GM19328 (cell line): ENCODE results near the gene PDZD4.

Experiments used
- ATAC-seq: cut with Tn5 transposase; IDR thresholded peaks from one replicate; pipeline ENCODE4 v1.9.1; 2021; ENCODE audit warnings: mild to moderate bottlenecking, moderate library complexity; ENCODE audit not compliant: unreplicated experiment

PDZD4 gene

DNA sequence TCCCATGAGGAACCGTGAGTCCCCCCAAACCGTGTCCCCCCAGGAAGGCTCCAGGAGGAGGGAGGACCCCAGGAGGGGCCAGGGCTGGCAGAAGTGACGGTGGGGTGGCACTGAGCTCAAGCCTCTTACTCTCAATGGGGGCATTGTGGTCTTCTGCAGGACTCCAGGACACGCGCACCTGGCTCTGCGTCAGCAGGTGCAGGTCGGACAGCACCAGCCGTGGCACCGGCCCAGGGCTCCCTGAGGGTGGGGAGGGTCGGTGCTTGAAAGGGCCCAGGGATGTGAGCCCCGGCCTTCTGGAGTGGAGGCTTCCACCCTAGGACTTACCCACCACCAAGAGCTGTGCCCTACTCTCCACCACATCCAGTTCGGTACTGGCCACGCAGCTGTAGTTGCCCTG lies 37.3 kb upstream of the PDZD4 start:
- no peak for ATAC-seq

DNA sequence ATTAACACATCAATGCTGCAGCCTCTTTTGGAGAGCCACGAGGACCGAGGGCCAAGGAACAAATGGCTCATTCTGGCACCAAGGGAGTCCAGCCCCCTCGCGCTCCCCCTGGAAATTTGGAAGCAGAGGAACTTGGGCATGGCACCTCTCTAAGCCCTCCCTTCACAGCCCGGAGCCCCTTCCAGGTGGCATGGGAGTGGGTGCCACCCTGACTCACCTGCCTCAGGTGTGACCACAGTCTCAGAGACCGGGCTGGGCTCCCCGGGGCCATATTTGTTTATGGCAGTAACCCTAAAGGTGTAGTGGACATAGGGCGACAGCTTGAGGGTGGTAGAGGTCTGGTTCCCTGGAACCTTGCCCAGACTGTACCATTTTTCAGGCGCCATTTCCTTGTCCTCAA lies 36.8 kb upstream of the PDZD4 start:
- no peak for ATAC-seq

DNA sequence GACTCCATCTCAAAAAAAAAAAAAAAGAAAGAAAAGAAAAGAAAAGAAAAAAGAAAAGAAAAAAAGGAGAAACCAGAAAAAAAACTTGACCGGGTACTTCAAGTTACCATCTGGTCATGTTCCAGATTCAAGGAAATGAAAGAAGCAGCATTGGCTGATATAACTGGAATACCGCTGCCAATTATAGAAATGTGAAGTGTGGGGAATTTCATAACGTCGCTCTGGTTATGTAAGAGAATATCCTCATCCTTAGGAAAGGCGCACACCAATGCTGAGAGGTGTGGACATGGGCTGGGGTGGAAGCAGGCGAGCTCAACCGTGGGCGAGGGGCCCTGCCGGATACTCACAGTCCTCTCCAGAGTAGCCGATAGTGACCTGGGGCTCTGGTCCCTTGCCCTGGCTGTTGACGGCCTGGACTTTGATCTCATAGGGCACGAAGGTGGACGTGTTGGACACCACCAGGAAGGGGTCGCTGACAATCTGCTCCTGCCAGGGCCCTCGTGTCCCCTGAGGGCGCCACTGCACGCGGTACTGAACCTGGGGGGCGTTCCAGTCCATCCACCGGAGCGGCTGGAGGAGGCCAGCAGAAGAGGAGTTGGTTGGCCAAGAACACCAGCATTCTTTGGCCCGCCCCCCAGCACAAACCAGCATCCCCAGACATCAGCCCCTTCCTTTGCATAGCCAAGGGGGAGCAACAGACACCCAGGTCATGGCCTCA lies 36.1 kb upstream of the PDZD4 start:
- no peak for ATAC-seq

DNA sequence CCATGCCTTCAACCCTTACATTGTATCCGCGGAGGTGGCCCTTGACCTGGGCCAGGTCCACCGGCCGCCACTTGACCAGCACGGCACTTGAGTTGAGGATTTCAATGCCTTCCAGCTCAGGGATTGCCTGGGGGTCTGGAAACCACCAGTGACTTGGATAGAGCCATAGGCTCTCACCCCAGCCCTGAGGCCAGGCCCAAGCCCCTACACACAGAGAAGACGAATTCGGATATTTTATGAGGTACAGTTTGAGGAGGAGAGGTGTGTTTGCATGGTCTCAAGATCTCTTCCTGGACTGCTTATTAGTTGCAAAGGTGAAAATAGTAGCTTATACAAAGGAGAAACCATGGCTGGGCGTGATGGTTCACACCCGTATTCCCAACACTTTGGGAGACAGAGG lies 35.3 kb upstream of the PDZD4 start:
- no peak for ATAC-seq

DNA sequence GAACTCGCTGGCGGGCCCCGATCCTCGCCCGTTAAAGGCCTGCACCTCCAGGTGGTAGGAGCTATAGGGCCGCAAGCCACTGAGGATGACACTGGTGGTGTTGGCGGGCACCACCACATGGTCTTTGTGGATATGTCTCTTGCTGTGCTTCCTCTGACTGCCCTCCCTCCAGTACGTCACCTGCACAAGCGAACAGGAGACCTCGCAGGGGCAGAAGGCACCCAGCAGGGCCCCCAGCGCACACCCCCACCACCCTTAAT lies 34.9 kb upstream of the PDZD4 start:
- no peak for ATAC-seq

DNA sequence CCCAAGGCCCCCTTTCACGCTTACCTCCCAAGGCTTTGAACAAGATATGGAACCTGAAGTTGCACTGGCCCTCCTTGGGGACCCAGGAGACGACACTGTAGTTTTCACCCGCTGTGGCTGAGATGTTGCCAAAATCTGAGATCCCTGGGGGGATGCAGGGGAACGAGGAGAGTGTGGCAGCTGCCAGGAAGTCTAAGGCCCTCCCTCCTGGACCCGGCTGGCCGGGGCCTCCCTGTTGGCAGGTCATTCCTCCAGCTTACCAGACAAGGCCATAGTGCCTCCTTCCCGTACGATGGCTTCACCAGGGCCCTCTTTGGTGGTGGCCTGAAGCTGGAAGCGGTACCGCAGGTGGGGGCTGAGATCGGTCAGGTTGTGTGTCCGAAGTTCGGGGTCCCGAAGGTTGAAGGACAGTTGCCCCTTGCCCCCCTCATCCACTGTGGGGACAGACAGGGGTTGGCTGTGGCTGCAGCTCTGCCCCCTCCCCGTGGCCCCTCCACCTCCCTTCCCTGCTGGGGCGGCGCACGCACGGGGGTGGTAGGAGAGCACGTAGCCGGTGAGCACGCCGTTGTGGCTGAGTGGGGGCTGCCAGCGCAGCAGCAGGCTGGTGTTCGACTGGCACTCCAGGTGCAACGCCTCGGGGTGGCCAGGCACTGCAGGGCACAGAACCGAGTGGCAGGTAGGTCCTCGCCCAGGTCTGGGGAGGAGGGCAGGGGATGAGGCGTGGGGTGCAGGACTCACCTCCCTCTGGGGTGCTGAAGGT lies 34.4 kb upstream of the PDZD4 start:
- no peak for ATAC-seq

DNA sequence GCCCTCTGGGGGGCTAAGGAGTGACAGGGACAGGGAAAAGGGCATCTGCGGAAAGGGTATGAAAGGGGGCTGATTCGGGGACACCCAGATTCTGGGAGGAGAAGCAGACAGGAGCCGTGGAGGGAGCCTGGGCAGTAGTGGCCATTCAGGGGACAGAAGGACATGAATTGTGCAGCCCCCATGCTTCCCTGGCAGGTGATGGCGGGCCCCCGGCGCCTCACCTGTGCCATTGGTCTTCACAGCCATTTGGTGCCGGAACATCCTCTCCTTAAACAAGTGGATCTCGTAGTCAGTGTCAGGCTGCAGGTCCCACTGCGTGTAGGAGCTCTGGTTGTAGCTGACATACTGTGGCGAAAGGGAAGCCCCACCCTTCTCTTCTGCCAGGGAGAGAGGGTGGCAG lies 33.8 kb upstream of the PDZD4 start:
- no peak for ATAC-seq

DNA sequence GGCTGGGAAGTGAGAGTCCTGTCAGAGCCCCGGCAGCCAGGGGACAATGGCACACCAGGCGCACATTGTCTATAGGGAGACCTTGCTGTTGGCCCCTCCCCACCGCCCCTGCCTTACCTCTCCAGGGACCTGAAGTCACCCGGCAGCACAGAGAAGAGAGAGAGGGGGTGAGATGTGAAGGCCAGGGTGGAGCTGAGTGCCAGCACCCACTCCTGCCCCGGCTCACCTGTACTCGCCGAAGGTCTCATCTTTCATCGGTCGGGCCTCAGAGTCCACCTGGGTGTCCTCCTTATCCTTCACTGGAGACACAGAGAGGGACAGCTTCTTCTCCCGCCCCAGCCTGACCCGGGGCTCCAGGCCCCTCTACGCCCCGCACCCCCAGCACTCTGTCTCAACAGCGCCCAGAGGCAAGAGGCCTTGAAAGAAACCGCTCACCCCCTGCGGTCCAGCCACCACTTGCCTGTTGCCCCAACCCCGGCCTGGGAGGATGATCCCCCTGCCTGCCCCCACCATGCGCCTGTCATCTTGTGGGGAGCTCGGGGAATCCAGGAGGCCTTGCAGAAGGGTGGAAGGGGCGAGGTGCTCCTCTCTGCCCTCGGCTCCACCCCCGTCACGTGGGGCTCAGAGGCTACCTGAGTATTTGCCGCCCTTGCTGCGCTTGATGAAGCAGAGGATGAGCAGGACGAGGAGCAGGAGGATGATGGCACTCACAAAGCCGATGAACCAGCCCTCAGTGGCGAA lies 33.1 kb upstream of the PDZD4 start:
- no peak for ATAC-seq

DNA sequence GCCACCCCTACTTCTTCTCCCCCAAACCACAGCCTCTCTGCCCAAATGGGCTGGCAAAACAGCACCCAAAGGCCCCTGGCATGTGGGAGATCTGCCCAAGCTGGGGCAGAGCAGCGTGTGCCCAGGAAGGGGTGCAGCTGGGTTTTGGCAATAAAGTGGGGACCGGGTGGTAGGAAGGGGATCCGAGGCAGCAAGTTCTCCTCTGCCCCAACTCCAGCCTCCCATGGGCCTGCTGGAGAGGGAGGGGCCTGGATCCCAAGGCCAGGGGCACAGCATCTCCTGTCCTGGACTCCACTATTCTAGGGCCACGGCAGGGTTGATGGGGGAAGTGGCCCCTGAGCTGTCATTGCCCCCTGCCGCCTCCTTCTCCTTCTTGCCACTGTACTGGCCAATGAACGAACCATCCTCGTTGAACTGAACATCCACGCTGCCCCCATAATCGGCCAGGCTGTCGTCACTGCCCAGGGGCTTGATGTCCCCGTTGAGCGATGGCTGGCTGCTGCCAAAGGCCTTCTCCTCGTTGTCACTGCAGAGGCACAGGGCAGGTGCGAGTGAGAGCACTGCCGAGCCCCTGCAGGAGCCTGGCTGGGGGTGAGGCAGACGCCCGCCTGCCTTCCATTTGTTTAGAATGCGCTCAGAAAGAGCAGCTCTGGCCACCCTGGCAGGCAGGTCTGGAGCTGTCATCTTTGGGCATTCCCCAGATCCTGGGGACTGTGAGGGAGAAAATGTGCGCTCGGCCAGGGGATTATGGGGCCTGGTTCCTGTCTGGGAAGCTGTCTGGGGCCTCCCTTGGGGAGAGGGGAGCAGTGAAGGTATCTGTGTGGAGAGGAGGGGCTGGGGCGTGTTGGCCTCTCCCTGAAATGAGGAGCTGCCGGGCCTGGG lies 32.3 kb upstream of the PDZD4 start:
- no peak for ATAC-seq

DNA sequence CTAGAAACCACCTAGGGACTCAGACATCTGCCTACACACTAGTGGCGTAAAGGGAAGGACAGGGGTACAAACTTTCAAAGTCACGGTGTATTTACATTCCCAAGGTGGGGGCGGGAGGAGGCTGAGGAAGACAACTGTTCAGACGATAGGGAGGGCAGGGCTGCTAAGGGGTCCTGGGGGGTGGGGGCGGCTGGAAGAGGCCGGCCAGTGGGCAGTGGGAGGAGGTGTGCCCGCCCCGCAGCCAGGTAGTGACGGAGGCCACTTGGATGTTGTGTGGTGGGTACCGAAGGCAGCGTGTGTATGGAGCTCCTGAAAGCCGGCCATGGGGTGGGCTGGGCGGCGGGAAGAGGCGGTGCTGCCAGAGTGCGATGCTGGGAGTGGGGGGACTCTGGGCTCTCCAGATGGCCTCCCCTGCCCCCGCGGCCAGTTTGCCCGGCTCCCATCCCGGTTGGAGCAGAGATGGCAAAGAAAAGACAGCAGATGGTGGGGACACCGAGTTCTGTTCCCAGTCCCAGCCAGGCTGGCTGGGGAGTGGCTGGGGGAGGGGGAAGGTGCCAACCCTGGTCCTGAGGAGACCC lies 31.5 kb upstream of the PDZD4 start:
- ATAC-seq, result no peak

DNA sequence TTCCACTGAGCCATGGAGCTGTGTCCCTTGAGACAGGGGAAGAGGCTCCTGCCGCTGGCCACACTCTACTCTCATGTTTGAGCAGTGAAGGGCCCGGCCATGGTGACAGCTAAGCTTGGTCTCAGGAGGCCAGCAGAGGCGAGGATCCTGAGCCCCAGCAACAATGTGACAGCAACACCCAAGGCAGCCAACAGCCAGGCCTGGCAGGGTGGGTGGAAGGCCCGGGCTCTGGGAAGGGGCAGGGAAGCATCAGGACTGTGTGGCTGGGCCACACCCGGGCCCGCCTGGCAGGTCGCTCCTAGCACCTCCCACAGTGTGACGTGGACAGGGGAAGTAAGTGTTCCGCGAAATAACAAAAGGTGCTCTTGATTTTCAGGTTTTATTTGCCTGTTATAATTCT lies 30.8 kb upstream of the PDZD4 start:
- no peak for ATAC-seq

DNA sequence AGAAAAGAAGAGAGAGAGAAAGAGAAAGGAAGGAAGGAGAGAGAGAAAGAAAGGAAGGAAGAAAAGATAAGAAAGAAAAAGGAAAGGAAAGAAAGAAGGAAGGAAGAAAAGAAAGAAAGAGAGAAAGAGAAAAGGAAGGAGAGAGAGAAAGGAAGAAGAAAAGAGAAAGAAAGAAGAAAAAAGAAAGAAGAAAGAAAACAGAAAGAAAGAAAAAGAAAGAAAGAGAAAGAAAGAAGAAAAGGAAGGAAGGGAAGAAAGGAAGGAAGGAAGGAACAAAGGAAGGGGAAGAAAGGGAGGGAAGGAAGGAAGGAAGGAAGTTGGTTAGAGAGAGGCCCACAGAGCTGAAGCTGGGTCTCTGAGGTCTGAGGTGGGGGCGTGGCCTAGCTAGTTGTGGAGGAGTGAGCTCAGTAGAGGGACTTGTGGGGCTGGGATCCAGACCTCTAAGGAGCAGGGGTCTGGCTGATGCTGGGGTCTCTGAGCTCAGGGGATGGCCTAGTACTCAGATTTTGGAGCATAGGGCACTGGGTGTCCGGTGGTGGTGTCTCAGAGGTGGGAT lies 27.1 kb upstream of the PDZD4 start:
- ATAC-seq, result no peak

DNA sequence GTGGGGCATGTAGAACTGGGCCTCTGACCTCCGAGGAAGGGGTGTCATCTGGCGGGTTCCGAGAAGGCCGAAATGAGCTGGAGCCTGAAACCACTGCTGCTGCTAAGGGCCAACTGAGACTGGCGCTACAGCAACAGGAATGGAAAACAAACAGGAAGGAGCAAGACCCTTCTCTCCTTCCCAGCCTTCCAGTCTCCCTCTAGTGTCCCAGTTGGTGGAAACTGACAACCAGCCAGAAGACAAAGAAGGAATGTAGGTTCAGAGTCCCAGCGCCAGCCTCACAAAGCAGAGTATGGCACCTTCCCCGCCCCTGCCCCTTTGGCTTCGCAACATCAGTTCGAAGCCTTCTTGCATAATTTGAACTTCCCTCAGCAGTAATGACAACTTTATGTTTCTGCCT lies 24.4 kb upstream of the PDZD4 start:
- ATAC-seq, result no peak

DNA sequence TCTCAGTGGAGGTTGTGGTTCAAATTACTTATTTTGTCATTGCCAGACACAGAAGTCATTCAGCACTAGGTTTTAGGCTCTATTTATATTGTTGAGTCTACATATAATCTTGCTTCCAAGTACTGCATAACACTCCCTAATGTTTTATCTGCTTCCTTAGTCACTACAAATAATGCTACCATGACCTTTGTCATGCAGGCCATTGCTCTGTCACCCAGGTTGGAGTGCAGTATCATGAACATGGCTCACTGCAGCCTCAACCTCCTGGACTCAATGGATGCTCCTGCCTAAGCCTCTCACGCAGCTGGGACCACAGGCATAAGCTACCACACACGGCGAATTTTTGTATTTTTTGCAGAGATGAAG lies 23.5 kb upstream of the PDZD4 start:
- no peak for ATAC-seq

DNA sequence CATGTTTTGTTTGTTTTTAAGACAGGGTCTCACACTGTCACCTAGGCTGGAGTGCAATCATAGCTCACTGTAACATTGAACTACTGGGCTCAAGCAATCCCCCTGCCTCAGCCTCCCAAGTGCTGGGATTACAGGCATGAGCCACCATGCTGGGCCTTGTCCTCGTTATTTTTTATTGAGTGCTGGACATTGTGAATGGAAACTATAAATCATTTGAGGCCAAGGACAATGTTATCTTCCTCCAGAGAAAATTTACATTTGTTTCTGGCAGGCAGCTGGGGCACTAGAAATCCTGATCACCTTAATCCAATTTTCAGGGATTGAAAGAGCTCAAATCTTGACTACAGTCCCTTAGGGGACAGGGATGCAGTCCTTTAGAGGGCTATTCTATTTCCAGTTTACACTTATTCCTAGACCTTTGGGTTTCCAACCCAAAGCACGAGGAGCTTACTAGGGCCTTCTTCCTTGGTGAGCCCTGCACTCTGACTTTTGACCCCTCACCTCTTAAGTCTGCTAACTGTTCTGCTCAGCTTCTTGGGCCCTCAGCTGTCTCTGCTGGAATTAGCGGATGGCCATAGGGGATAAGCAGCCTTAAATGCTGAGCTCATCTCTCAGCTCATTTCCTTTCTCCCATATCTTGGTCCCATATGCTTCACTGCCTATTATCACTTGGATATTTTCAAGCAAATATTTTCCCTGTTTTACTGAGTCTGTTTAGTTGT lies 23.0 kb upstream of the PDZD4 start:
- no peak for ATAC-seq

DNA sequence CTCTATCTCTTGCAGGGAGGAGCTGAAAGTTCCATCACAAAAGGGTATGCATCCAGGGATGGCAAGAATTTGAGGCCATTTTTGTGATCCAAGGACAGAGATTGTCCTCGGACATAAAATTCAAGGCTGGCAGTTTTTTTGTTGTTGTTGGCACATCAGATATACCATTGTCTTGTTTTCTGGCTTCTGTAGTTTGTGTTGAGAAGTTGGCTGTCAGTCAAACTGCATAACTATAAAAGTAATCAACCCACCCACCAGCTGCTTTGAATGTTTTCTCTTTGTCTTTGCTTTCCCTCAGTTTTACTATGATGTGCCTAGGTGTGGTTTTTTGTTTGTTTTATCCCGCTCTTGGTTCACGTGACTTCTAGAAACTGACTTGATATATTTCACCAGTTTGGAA lies 21.6 kb upstream of the PDZD4 start:
- no peak for ATAC-seq

DNA sequence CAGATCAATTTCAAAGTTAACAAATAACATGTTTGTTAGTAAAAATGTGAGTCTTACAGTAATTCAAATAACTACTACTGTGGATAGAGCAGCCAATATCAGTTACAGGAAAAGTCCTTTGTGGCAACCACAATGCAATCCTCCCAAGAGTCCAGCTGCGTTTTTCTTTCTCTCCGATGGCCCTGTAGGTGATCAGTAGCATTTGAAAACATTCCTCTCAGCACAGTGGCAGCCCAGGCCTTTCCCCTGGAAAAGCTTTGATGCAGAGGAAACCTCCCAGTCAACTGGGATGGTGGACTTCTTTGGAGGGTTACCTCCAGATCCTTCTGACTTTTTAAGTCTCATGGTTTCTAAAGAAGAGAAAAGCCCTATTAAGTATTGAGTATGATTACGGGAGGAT lies 18.0 kb upstream of the PDZD4 start:
- ATAC-seq, result no peak

DNA sequence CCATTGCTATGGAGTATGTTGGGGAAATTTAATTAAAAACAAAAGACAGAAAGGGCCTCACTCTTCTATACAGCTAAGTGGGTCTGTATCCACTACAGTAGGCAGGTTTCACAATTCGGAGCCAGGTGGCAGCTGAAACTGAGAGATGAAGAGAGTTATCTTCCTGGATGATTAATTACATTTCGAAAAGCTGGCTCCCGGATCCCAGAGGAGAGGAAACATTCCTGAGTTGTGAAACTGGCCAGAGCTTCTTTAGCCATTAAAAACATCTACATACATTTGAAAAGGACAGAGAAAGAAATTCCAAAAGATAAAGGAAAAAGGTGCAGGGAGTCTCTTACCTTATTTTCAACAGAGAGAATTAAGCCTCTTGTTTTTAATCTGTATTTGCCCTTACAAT lies 15.5 kb upstream of the PDZD4 start:
- ATAC-seq, result no peak

DNA sequence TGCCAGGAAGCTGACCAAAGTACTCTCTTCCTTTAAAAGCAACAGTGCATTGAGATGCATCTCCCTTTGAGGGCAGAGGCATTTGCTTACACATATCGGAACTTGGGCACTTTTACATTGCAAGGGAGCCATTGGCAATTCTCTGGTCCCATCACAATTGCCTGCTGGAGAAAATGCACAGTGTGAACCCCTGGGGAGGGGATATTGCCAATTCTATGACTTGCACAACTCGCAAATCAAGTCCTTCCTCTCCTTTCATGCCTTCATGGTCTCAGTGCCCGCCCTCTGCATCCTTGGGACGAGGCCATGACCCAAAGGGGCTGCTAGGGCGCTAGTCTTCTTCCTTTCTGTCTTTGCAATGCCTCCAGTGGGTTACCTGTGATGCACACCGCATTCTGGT lies 14.9 kb upstream of the PDZD4 start:
- ATAC-seq, result no peak

DNA sequence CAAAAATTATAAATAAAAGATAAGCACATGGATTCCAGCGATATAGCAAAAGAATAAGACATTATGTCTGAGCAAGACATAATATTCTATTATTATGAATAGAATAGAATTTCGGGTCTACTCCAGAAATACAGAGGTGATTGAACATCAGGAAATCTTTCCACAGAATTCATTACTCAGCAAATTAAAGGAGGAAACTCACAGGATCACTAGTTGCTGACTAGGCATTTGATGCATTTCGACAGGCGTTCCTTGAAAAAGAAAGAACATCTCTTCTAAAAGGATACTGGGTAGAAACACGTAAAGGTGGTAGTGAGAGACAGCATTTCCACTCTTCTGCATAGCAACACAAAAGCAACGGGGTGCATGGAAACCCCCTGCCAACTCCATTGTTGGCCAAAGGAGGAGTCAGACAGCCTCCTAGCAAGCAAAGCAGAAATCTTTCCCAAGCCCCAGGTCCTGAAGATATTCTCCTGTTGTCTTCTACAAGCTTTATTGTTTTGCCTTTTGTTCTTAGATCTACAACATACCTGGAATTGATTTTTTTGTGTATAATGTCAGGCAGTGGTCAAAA lies 14.3 kb upstream of the PDZD4 start:
- no peak for ATAC-seq
